RPMI8226 (cell line): ENCODE data around the gene BAZ1A.
"Not testable (repeated sequence)": the region's sequence is repeated elsewhere in the genome, so short reads cannot be mapped to it uniquely, and the experiment has no call there.

Experiments used
- DNase-seq: peaks from one replicate; pipeline ENCODE4 v3.0.0-alpha.2; 2015

BAZ1A gene

DNA sequence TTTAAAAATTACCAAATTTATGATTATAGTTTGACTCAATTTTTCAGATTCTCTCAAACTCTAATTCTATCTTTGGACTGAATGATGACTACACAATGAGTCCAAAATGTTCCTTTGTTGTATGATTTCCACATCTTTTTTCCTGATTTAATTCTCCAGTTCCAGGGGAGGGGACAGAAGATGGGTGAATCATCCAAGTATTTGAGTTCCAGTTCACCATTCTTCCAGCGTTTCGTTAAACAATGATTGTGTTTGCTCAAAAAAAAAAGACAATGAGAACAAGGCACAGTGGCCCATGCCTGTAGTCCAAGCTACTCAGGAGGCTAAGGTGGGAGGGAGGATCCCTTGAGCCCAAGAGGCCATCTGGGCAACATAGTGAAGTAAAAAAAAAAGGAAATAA, 23.8 kb downstream of the BAZ1A start:
- DNase-seq: no peak

- DNase-seq: no peak
Measured at GRCh38 chr14:34845869-34846268, 29.3 kb downstream of the BAZ1A start.

DNA sequence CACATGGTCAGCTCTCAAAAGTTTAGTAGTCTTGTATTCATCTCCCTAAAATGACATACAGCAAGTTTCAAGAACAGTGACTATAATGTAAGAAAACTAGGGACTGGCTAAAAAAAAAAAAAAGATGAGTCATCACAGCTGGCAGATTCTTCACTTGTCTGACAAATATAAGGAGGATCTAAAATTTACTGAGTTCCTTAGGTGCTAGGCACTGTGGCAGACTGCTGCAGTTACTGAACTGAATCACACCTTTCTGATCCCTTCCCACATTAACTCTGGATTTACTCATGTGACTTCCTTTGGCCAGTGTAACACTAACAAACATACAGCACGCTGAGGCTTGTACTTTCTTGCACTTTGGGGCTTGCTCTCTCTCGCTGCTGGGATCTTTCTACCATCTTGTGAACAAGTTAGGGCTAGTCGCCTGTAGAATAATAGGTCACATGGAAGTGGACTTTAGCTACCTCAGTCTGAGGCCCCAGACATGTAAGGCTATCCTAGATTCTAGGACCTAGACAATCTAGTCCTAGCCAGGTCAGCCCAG, 32.1 kb downstream of the BAZ1A start:
- peak; percentile 3 for DNase-seq

- no peak for DNase-seq
Measured at GRCh38 chr14:34837801-34838322, 37.3 kb downstream of the BAZ1A start.

GRCh38 chr14:34835312-34835711, 39.8 kb downstream of the BAZ1A start:
- no peak for DNase-seq

- DNase-seq: no peak
Measured at GRCh38 chr14:34833549-34834523, 41.3 kb downstream of the BAZ1A start.

DNA sequence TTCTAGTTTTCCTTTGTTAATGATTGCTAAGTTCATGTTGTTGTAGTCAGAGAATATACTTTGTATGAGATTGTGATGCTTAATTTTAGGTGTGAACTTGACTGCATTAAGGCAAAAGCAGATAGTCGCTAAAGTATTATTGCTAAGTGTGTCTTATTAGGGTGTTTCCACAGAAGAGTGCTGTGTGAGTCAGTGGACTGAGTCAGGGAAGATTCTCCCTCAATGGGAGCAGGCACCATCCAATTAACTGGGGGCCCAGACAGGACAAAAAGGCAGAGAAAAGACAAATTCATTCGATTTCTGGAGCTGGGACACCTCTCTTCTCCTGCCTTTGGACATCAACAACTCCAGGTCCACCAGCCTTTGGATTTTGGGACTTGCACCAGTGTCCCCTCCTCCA, 48.5 kb downstream of the BAZ1A start:
- no peak for DNase-seq

GRCh38 chr14:34824826-34825225, 50.3 kb downstream of the BAZ1A start:
- no peak for DNase-seq

DNA sequence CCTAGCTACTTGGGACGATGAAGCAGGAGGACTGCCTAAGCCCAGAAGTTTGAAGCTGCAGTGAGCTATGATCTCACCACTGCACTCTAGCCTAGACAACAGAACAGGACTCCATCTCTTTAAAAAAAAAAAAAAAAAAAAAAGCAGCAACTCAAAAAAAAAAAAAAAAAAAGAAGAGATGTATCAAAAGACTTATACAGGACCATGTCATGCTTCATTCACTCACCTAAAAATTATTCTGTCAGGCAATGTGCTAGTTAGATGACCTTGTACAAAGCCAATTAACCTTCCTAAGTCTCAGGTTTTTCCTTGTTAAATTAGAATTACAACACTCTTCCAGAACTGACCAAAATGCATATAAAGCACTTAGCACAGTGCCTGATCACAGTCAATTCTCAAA, 50.9 kb downstream of the BAZ1A start:
- DNase-seq: no peak

GRCh38 chr14:34817768-34818167, 57.4 kb downstream of the BAZ1A start:
- no peak for DNase-seq

DNA sequence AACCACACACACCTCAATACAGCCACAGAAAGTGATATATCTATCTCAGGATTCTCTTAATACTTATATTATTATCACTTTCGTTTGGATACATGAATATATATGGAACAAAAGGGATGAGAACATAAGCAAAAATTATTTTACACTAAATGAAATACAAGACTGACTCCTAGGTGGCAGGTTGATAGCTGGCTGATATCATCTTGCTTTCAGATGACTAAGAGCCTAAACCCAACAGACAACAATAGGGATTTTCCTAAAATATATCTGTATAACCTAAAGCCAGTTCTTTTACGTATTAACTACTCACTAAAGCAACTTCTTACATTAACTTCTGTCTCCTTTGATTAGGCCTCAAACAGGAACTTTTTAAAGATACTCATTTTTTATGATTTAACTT, 65.1 kb downstream of the BAZ1A start:
- no peak for DNase-seq

- no peak for DNase-seq
Measured at GRCh38 chr14:34806257-34806656, 68.9 kb downstream of the BAZ1A start.

- DNase-seq: no peak
Measured at GRCh38 chr14:34804933-34805332, 70.2 kb downstream of the BAZ1A start.

- not testable (repeated sequence) for DNase-seq
Measured at GRCh38 chr14:34798861-34799260, 76.3 kb downstream of the BAZ1A start.

GRCh38 chr14:34797747-34798583, 77.2 kb downstream of the BAZ1A start:
- DNase-seq: no peak

- no peak for DNase-seq
Measured at GRCh38 chr14:34796902-34797301, 78.3 kb downstream of the BAZ1A start.

- DNase-seq: no peak
Measured at GRCh38 chr14:34794941-34795340, 80.2 kb downstream of the BAZ1A start.

DNA sequence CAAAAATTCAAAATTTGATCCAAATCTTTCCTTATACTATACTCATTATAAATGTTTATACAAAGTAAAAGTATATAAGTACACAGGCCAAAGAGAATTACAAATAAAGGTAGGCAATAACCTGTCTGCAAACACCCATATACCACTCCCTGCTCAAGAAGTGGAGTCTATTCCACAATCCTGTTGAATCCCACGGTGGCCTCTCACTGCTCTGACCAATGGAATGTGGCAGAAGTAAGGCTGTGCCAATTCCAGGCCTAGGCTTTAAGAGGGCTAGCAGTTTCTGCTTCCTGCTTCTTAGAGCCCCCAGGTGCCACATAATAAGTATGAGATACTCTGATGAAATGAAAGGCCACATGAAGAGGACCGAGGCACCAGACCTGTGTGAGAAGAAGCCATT, 80.9 kb downstream of the BAZ1A start:
- no peak for DNase-seq

DNA sequence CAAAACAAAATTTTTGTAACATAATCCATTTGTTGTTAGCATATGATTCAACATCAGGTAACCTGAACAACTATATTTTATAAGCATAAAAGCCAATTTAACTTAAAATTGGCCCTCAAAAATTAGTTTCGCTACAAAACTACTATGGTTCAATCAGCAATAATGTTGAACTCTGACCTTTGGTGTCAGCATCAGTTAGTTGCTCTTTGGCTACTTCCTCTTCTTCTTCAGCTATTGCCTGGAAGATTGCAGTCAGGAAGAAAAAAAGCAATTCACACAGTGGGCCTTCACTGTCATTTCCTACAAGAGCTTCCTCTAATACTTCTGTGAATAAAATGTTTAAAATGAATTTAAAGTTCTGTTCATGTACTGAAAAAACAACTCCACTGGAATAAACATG, 82.6 kb downstream of the BAZ1A start:
- no peak for DNase-seq

DNA sequence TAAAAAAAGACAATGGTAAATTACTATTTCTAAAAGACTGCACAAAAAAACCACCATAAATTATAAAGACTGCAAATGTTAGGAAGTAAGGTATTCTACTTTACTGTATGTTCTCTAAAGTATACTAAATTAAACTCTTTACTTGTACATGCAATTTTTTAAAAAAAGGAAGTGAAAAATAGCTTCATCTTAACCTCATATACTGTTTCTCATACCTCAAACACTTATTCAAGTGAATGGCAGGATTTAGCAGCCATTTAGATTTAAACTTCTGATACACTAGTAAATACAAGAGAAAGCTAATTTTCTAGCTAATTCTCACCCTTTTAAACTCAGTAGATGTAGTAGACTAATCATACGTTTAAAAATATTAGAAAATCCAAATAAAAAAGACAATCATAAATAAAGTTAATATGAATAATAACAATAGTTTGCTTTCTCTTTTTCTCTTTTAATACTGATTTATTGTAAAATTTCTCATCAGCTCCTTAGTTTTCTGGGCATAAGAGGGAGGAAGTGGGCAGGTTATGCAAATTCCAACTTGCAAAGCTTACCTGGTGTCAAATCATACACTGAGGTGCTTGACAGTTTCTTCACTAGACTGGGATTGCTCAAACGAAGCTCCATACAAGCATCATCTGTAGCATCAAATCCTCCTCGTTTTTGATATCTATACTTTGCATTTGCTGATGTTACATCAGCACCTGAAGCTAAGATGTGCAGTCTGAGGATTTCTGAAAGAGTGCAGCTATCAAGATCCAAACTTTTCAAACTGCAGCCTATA, 89.7 kb downstream of the BAZ1A start:
- DNase-seq: no peak

GRCh38 chr14:34782031-34782430, 93.1 kb downstream of the BAZ1A start:
- no peak for DNase-seq

DNA sequence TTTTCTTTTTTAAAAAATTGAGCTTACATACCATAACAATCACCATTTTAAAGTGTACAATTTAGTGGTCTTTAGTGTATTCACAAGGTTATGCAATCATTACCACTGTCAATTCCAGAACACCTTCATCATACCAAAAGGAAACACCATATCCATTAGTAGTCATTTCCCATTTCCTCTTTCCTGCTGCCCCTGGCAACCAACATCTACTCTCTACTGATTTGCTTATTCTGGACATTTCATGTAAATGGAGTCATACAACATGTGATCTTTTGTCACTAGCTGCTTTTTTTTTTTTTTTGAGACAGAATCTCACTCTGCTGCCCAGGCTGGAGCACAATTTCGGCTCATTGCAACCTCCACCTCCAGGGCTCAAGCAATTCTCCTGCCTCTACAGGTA, 93.9 kb downstream of the BAZ1A start:
- peak; percentile 2 for DNase-seq

GRCh38 chr14:34780646-34781045, 94.5 kb downstream of the BAZ1A start:
- no peak for DNase-seq
